Brain microvascular endothelial cell (primary cell): ENCODE data around the gene DNALI1.
A peak's percentile ranks its signal among the peaks of the same experiment; 100 is the strongest.

Experiments used
- DNase-seq: peaks from one replicate; pipeline ENCODE4 v3.0.0-alpha.2; 2020
- H3K27ac ChIP-seq: fragments of 250-450 bp; sonication (Bioruptor Pico); 2 replicates; pipeline ENCODE4 v1.5.1; 2020; ENCODE audit warnings: mild to moderate bottlenecking, moderate library complexity
- H3K27me3 ChIP-seq: fragments of 250-450 bp; sonication (Bioruptor Pico); replicated peaks from 2 replicates; pipeline ENCODE4 v1.5.1; 2020; ENCODE audit warnings: mild to moderate bottlenecking
- H3K36me3 ChIP-seq: fragments of 250-450 bp; sonication (Bioruptor Pico); replicated peaks from 2 replicates; pipeline ENCODE4 v1.5.1; 2020; ENCODE audit warnings: mild to moderate bottlenecking
- H3K4me3 ChIP-seq: 2 replicates; pipeline ENCODE4 v1.5.1; 2011; ENCODE audit warnings: low read depth, mild to moderate bottlenecking, control low read depth, low read length, moderate library complexity
- CTCF ChIP-seq: IDR thresholded peaks from 2 replicates; pipeline ENCODE4 v1.5.1; 2011; ENCODE audit warnings: low read depth, mild to moderate bottlenecking, moderate library complexity, low read length, control low read depth, inconsistent platforms; ENCODE audit errors: missing control alignments
- in situ Hi-C: cut with HindIII; loops from 2 replicates; pipeline ENCODE4 v1.10.0; 2017; ENCODE audit warnings: low sequenced_read_pairs, low pct_ligation_motif_present

The DNALI1 gene

GRCh38 chr1:37556712-37557196 lies at the start of gene DNALI1:
Gene DNALI1 (plus strand): TSS chr1:37556940. CDS start chr1:37556995, 55 bp downstream.
- DNase-seq = peak; percentile 92
- in situ Hi-C loops = no loop called here
- H3K4me3 ChIP-seq = peak within 1 kb of the TSS; percentile 62

GRCh38 chr1:37509181-37509580 lies 47.6 kb upstream of the DNALI1 start:
- Histone ChIP-seq H3K36me3 (peaks cover 41% of the 10 kb centered on the region), H3K27me3 (no peaks in the 10 kb centered on the region), H3K27ac (no peak overlapping the region), H3K4me3 (no peak overlapping the region)
- in situ Hi-C loops = no loop called here
- peak; percentile 44 for TF ChIP-seq CTCF
- no peak for DNase-seq

More at GRCh38 chr1:37556712-37557196, at the start of gene DNALI1:
- TF ChIP-seq CTCF = no peak
- no peaks in the 10 kb centered on the region for H3K27me3 ChIP-seq
- H3K36me3 ChIP-seq = peaks cover 2% of the 10 kb centered on the region
- peak within 1 kb of the TSS; percentile 8 for H3K27ac ChIP-seq

GRCh38 chr1:37513795-37514349 lies 42.9 kb upstream of the DNALI1 start:
- DNase-seq = peak; percentile 4
- peaks cover 22% of the 10 kb centered on the region for H3K36me3 ChIP-seq
- in situ Hi-C loops = no loop called here
- H3K4me3 ChIP-seq = peak overlapping the region; percentile 64
- no peaks in the 10 kb centered on the region for H3K27me3 ChIP-seq
- TF ChIP-seq CTCF = no peak
- H3K27ac ChIP-seq = peak overlapping the region; percentile 15

GRCh38 chr1:37514350-37515184 lies 42.2 kb upstream of the DNALI1 start, which contains the start of gene MEAF6:
Gene MEAF6 (minus strand): TSS chr1:37514766. CDS start chr1:37514746, 20 bp downstream.
- TF ChIP-seq CTCF = peak; percentile 31
- Histone ChIP-seq H3K36me3 (peaks cover 16% of the 10 kb centered on the region), H3K27me3 (no peaks in the 10 kb centered on the region), H3K27ac (peak within 1 kb of the TSS; percentile 66), H3K4me3 (peak within 1 kb of the TSS; percentile 64)
- DNase-seq = peak; percentile 62
- in situ Hi-C loops = no loop called here

- in situ Hi-C loops = no loop called here
- no peak for TF ChIP-seq CTCF
Observed at GRCh38 chr1:37515185-37516034, 41.3 kb upstream of the DNALI1 start.

More at GRCh38 chr1:37515185-37516034, 41.3 kb upstream of the DNALI1 start:
- Histone ChIP-seq H3K36me3 (peaks cover 16% of the 10 kb centered on the region), H3K27me3 (no peaks in the 10 kb centered on the region), H3K27ac (peak overlapping the region; percentile 66), H3K4me3 (peak overlapping the region; percentile 64)
- no peak for DNase-seq
